Central memory CD4-positive, alpha-beta T cell (primary cell): ENCODE data around the gene TUBA4A.
"Not testable (repeated sequence)": the region's sequence is repeated elsewhere in the genome, so short reads cannot be mapped to it uniquely, and the experiment has no call there.

Experiments
- DNase-seq: peaks from one replicate; pipeline ENCODE4 v3.0.0; 2022

TUBA4A gene

DNA sequence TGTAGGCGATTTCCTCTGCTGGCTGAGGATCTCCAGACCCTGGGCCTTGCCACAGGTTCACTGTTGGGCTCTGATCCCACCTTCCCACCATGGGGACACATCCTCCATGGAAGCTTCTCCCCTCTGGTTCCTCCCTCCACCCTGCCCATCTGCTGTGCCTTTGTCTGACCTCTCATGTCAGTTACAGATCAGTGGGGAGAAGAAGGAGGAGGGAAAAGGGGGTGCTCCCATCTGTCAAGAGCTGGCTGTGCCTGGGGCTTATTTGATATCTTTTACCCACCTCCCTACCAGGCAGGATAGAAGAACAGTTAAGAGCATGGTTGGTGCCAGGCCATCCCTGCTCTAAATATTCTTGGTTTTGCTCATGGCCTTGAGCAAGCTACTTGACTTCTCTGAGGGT lies 13.2 kb upstream of the TUBA4A start:
- no peak for DNase-seq

- DNase-seq: no peak
Measured at GRCh38 chr2:219266232-219266631, 12.5 kb upstream of the TUBA4A start.

DNA sequence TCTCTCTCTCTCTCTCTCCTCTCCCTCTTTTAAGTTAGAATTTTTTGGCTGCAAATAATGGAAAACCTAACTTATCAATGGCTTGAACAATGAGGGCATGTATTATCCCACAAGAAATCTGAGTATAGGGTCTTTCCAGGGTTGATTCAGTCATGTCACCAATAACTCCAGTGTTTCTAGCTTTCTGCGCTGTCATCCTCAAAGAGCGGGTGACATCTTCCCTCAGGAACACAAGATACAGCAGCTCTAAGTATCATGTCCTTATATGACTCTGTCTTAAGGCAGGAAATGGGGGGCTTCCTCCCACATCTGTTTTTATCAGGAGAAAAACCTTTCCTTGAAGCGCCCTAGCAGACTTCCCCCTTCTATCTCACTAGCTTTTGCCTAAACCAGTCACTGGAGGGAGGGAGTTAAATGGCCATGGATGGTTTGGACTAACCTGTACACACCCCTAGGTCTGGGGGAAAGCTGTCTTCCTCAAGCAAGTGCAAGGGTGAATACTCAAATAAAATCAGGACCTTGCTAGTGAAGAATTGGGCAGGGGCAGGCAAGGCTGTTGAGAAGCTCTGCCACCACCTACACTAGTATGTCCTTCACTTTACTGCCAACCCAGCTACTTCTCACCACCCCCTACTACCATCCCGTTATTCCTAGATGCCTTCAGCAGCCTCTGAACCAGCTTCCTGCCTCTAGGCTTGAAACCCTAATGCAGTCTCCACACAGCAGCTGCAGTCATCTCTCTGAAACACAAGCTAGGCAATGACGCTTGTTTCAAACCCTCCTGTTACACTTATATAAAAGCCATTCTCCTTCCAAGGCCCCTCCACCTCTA lies 7.5 kb upstream of the TUBA4A start:
- no peak for DNase-seq

DNA sequence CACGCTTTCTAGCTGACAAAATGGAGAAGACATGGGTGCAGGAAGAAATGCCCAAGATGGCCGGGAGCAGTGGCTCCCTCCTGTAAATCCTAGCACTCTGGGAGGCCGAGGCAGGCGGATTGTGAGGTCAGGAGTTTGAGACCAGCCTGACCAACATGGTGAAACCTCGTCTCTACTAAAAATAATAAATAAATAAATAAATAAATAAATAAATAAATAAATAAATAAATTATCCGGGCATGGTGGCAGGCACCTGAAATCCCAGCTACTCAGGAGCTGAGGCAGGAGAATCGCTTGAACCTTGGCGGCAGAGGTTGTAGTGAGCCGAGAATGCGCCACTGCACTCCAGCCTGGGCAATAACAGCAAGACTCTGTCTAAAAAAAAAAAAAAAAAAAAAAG lies 5.2 kb upstream of the TUBA4A start:
- not testable (repeated sequence) for DNase-seq

GRCh38 chr2:219254590-219255201 lies 978 bp upstream of the TUBA4A start:
- DNase-seq: peak; percentile 68

DNA sequence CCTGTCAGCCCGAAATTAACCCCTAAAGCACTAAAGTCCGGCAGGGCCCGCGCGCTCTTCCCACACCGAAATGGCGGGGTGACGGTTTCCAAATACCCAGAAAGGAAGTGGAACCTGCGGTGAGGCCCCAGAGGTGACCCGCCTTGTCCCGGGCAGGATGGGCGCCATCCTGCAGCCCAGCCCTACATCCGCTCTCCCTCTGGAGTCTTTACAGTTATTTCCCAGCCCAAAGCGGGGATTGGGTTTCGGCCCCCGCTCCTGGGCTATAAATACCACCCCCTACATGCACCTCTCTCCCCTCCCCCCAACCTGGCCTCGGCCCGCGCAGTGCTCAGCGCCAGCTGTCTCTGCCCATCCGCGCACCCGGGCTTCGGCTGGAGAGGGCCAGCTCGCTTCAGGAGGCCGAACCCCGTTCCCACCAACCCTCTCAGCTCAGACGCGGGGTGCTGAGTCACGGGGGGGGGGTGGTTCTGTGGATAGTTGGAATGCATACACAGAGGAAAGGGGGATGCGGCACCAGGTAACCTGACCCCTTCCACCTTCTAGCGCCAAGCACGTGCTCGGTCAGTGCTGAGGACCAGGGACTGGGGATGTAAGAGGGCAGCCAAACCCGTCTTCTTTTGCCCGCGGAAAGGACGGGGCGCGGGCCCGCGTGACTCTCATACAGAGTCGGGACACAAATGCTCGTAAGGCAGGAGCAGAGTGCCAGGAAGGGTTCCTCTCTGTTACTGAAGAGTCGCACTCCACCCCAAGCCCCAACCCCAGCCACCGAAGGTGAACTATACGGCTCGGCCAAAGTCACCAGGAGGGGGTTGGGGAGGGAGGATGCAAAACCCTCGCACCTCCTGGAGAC lies 592 bp downstream of the TUBA4A start, which contains the start of gene TUBA4B:
TSS of gene TUBA4B (plus strand) at position 344 of the 853 bp plus-strand sequence. CDS start at position 509, 165 bp downstream.
- DNase-seq: peak; percentile 50

DNA sequence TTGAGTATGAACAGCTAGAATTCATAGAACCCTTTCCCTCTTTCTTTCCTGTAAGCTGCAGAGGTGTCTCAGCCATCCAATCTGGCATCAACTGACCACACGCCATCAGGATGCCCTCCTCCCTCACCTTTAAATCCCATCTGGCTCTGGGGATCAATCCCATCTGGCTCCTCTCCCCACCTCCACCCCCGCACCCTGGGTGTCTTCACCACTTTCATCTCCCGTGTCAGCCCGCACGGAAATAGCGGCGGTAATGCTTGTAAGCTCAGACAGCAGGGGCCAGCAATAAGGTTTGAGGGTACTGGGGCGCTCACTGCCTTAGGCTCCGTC lies 1.2 kb downstream of the TUBA4A start:
- DNase-seq: no peak

DNA sequence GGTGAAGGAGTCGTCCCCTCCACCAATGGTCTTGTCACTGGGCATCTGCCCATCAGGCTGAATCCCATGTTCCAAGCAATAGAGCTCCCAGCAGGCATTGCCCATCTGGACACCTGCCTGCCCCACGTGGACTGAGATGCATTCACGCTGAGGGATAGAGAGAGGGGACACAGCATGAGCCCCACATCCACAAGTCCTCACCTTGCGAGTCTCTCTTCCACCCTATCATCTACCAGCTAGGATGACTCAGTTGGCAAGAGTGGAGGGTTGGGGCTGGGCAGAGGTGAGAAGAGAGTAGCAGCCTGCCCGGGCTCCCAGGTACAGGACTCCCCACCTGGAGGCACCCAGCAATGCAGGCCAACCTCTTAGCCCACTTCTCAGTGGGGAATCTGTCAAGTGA lies 1.6 kb downstream of the TUBA4A start:
- peak; percentile 18 for DNase-seq

GRCh38 chr2:219251656-219252055 lies 2.1 kb downstream of the TUBA4A start:
- no peak for DNase-seq

GRCh38 chr2:219250049-219250781 lies 3.5 kb downstream of the TUBA4A start:
- no peak for DNase-seq

DNA sequence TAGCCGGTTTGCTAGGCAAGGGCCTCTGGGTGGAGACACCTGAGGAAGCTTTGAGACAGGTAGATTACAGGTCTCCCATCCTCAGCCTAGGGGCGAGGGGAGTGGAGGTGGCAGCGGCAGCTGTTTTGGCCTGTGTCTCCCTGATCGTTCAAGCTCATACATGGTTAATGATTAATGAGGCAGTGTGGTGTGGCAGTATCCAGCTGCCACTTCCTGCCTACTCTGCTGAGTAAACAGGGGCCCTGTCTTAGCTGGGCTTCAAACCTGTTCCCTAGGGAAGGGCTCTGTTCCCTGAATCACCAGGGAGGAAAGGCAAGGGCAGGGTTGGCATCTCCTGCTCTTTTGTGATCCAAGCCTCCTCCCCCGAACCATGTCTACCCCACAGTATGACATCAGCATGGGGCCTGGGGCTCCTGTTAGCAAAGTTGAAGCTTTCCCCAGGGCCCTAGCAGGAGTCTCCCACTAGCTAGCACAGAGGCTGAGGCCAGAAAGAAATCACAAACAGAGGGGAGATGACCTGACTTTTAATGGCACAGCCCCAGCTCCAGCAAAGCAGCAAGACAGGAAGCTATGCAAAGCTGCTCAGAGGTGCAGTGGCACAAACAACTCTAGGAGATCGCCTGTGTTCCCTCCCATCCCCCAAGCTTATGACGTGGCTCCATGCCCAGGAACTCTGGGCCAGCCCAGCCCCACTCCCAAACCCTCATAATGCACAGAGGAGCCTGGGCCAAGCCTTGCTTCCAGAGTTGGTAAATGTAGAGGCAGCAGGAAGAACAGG lies 4.3 kb downstream of the TUBA4A start:
- DNase-seq: peak; percentile 57

DNA sequence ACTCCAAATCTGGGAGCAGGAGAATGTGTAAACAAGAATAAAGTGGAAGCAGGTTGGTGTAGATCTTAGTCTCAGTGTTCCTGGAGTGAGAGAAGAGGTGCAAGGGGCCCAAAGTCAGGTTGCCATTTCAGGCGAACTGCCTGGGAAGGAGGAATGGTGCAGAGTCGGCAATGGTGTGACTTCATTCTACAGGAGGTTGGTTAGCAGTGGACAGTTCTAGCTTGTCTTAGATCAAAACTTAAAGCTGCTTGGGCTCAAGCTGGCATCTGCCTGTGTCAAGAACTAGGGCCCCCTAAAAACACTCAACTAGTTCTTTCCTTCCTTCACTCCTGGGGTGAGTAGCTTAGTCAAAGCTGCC lies 4.9 kb downstream of the TUBA4A start:
- no peak for DNase-seq

DNA sequence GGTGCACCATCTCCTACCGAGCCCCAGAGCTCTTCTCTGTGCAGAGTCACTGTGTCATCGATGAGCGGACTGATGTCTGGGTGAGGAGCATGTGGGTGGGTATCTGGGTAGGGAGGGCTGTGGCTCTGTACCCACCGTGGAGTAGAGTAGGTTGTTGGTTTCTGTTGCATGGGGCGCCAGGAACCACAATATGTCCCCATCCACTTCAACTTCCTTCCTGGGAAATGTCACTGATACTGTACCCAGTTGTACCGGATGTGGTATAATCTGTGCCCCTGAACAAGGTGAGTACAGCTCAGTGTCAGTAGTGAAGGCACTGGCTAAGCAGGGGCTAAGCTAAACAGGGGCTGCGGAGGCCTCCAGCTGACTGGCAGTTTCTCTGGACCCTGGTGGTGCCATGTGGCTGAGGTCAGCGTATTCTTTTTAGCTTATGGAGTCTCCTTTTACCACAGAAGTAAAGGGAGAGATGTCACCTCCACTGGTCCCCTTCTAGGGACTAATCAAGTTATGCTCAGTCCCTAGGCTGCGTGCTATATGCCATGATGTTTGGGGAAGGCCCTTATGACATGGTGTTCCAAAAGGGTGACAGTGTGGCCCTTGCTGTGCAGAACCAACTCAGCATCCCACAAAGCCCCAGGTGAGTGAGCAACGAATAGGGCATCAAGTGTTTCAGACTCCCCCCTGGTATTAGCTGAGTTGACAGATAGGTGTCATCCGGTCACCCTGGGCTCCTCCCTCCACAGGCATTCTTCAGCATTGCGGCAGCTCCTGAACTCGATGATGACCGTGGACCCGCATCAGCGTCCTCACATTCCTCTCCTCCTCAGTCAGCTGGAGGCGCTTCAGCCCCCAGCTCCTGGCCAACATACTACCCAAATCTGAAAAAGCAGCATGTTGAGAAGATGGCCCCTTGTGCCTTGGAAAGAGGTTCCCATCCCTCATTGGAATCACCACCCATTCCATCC lies 5.8 kb downstream of the TUBA4A start:
- DNase-seq: peak; percentile 85

GRCh38 chr2:219246559-219246958 lies 7.2 kb downstream of the TUBA4A start:
- no peak for DNase-seq

DNA sequence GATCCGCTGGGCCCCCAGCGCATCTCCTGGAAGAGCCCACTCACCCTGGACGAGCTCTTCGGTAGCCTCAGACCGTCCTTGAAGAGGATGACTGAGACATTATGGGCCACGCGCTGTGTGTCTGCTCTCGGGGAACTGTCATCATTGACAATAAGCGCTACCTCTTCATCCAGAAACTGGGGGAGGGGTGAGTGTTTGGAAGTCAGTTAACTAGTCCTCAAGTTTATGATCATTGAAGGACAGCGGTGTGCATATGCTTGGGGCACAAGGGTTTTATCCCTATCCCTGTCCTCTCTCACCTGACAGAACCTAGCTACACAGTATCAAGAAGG lies 7.9 kb downstream of the TUBA4A start:
- no peak for DNase-seq

GRCh38 chr2:219245148-219245898 lies 8.4 kb downstream of the TUBA4A start, which contains the start of the genes GLB1L and STK16:
GLB1L (minus strand) TSS chr2:219245444; CDS start chr2:219243573, 1,871 bp downstream.
STK16 (plus strand) TSS chr2:219245479; CDS start chr2:219246000, 521 bp downstream.
- peak; percentile 84 for DNase-seq

- no peak for DNase-seq
Measured at GRCh38 chr2:219244789-219245147, 8.9 kb downstream of the TUBA4A start.

GRCh38 chr2:219243291-219243761 lies 10.4 kb downstream of the TUBA4A start:
- DNase-seq: no peak

DNA sequence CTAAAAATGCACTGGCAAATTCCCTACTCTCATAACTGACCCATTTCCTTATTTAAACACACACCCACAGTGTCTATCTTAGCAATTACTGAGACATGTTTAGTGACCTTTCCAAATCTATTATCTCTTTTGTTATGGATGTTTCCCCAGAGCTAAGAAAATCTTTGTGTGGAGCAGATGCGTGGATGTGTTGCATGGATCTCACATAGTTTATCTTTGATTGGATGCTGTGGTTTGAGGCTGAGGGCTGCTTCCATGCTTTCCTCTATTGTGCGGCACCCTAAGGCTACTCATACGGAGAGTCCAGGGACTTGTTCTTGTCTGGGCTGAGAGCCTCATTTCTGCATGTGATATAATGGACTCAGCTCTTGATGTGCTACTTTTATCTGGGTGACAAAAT lies 19.4 kb downstream of the TUBA4A start:
- no peak for DNase-seq

DNA sequence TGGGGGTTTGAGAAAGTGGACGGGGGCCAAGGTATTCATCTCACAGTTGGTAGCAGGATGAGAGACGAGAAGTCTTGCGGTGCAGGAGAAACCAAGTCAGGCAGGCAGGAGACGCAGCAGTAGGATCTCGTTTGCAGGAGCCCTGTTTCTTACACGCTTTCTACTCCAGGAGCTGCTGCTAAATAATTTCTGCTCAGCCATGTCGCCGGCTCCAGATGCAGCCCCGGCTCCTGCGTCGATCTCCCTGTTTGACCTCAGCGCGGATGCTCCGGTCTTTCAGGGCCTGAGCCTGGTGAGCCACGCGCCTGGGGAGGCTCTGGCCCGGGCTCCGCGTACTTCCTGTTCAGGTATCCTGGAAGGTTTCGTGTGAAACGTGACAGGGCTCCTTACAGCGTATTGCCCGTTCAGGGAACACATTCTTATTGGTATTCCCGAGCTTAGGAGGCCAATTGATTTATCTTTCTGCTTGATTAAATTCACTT lies 23.6 kb downstream of the TUBA4A start:
- DNase-seq: peak; percentile 38
